Stimulated activated CD4-positive, alpha-beta T cell treated with anti-CD3 and anti-CD28 coated beads, Interleukin-2, amount 100 ng/mL, for 24 hours (primary cell): ENCODE measurements around the gene GTF2A2.
A peak's percentile ranks its signal among the peaks of the same experiment; 100 is the strongest.
"Not testable (repeated sequence)": the region's sequence is repeated elsewhere in the genome, so short reads cannot be mapped to it uniquely, and the experiment has no call there.

ENCODE experiments used
- DNase-seq, 2 donors: peaks; one replicate each; pipeline ENCODE4 v3.0.0-alpha.2; 2020

GTF2A2 gene, protein sequence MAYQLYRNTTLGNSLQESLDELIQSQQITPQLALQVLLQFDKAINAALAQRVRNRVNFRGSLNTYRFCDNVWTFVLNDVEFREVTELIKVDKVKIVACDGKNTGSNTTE

DNA sequence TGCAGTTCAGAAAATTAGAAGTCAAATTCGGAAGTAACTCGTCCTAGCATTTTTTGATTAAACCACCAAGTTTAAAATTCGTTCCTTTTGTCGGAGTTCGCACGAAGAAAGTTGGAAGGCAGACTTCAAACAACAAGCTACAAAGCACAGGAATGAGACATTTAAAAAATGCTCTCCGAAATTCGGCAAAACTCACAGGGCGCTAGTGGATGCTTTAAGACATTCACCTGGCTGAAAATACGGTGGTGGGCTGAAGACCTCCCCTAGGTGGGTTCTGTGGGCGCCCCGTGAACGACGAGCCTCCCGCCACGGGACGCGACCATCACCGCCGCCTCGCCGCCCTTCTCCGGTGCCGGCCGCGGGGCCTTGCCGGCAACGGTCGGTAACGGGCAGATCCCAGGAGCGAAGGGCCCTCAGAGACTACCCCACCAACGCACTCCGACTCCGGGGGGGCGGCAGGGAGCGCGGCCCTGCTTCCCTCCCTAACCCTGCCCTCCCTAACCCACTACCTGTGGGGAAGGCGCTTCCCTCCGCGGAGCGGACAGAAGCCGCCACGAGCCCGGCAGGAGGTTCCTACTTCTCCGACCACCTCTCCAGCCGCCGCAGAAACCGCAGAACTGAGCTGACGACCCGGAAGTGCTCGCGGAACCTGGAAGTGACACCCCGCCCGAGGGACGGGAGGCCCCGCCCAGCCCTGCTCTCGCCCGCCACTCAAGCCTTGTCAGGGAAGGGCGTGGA is at the start of gene GTF2A2:
Gene GTF2A2 (minus strand): TSS at position 619 of the 738 bp plus-strand sequence. CDS start 5,238 bp downstream, outside the sequence.
- DNase-seq: peak; percentile 94 to 96

DNA sequence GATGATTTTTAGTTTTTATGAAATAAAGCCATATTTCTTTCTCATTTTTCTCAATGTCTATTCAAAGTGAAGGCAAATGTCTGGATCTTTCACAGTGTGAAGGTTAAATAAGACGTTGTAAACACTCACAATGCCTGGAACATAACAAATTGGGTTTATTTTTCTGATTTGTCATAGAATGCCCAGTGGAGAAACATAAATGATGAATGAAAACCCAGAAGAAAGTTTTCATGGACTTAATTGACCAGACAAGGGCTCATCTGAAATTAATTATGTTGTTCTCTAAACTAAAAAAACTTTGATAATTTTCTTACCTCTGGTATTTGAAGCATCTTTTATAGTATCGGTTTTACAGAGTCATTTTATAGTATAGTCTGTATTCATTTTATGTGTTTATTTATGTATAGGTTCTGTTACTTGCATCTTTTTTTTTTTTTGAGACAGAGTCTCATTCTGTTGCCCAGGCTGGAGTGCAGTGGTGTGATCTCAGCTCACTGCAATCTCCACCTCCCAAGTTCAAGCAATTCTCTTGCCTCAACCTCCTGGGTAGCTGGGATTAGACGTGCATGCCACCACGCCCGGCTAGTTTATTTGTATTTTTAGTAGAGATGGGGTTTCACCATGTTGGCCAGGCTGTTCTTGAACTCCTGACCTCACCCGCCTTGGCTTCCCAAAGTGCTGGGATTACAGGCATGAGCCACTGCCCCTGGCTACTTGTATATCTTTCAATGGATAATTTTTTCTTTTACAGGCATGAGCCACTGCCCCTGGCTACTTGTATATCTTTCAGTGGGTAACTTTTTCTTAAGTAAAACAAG is 46.9 kb upstream of the GTF2A2 start:
- no peak for DNase-seq

- no peak for DNase-seq
Measured at GRCh38 chr15:59702351-59702750, 45.0 kb upstream of the GTF2A2 start.

DNA sequence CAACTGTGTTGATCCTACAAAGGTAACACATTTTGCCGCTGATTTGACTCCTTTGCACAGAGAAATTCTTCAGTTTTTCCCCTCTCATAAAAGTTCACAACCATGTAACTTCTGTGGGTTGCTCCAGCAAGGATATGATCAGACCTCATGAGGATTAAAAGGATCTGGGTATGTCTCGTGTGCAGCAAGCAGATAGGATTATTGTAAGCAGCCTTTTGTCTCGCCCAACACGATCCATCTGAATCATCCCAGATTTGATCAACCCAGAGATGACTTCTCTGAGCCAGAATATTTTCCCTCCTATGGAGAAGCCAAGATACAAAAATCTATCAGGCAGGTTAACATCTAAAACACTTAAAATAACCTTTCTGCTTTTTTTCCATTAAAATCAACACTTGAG is 44.6 kb upstream of the GTF2A2 start:
- DNase-seq: no peak

- no peak for DNase-seq
Measured at GRCh38 chr15:59699810-59700431, 42.6 kb upstream of the GTF2A2 start.

GRCh38 chr15:59698065-59698464 is 40.8 kb upstream of the GTF2A2 start:
- DNase-seq: not testable (repeated sequence)

GRCh38 chr15:59696332-59696731 is 39.0 kb upstream of the GTF2A2 start:
- no peak for DNase-seq

DNA sequence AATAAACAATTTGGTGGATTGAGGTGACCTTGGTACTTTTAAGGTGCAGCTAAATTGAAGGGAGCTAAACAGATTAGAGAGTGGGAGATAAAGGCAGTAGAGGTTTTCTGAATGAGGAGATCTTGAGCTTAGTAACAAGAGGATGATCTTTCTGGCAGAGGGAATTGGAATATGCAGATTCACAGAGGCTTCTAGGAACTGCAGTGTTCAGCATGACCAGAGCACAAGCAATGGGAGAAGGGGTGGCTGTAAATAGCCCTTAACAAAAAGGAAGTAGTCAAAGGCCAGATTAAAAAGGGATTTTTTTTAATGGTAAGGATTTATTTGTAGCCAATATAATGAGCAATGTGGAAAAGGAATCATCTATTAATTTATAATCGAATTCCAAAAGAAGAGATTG is 37.5 kb upstream of the GTF2A2 start:
- DNase-seq: no peak

DNA sequence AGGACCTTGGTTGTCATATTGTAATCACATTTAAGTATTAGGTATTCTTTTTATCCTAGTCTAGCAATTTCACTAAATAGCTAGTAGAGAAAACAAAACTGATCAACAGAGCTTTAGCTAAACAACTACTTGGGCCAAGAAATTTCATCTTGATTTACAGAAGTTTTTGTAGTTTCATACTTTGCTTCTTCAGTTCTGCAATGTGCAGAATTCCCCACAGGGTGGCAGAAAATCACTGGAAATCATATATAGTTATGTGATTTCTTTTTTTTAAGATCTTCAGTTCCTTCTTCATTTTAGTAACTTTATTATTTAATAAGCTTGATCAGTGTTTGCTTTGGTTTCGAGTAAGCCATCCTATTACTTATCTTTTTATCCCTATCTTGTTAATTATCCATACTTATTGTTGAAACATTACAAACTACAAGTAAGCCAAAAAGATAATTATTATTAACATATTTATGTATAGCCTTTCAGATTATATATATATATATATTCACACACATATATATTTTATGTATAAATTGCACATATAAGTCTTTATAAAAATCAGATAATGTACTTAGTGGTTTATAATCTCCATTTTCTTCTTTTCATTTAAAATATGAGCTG is 34.0 kb upstream of the GTF2A2 start:
- DNase-seq: peak; percentile 31 to 45

GRCh38 chr15:59689626-59690236 is 32.4 kb upstream of the GTF2A2 start:
- peak; percentile 62 to 69 for DNase-seq

DNA sequence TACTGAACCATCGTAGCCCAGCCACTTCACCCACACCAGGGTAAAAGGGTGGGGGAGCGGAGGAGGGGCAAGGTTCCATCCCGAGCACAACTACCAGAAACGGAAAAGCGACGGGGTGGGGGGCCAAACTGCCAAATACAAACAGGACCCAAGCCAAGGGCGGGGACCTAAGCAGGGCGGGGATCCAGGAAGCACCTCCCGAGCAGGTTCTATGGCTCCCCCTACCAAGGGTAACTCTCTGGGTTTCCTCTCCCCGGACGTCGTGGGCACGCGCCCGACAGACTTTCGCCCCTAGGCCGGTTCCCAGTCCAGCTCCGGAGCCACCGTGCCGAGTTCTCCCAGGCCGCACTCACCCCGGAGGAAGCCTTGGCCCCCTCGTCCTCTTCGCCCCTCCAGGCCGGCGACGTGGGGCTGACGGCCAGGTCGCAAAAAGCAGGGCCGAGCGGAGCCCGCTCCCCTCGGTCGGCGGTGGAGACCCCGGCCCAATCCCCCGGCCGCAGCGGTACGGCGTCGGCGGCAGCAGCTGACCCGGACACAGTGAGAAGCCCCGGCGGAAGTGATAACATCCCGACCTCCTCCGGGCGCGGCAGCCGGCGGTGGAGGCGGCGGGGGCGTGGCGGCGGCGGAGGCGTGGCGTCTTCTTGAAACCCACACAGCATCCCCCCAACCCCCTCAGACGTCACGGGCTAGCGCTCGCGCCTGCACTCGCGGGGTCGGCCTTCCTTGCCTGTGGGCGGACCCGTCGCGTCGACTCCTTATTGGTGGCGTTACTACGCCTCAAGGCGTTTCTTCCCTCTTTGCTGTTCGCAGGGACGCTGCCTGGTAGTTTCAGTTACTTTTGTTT is 31.7 kb upstream of the GTF2A2 start, which contains the start of gene BNIP2:
Gene BNIP2 (minus strand): TSS at position 539 of the 844 bp plus-strand sequence. CDS start 6,863 bp downstream, outside the sequence.
- DNase-seq: peak; percentile 96 to 99

- DNase-seq: no peak
Measured at GRCh38 chr15:59688423-59688781, 31.1 kb upstream of the GTF2A2 start.

GRCh38 chr15:59687836-59688235 is 30.5 kb upstream of the GTF2A2 start:
- no peak for DNase-seq

DNA sequence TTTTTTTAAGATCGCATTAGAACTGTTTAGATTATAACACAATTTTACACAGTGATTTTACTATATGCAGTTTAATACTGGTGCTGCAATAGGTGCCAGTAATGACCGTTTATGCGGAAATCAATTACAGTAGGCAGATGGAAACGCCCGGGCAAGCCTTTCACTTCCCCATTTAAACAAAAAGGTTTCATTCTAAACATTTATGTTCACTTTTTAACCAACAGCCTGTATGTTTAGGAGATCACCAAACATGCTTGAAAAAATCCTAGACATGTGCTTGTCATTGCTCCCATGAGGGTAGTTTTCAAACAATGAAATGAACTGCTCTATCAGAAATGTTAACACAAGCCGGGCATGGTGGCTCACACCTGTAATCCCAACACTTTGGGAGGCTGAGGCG is 29.1 kb upstream of the GTF2A2 start:
- no peak for DNase-seq

- no peak for DNase-seq
Measured at GRCh38 chr15:59685737-59686297, 28.5 kb upstream of the GTF2A2 start.

- DNase-seq: no peak
Measured at GRCh38 chr15:59680870-59681269, 23.6 kb upstream of the GTF2A2 start.

DNA sequence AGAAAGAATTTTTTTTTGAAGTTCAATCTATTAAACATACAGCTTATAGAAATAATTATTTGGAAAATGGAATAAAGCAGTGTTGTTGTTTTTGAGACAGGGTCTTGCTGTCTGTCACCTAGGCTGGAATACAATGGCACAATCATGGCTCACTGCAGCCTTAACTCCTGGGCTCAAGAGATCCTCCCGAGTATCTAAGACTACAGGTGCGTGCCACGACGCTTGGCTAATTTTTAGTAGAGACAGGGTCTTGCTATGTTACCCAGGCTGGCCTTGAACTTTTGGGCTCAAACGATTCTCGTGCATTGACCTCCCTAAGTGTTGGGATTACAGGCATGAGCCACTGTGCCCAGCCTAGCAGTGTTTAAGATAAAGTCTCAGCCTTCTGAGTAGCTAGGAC is 23.0 kb upstream of the GTF2A2 start:
- no peak for DNase-seq

GRCh38 chr15:59678620-59679019 is 21.3 kb upstream of the GTF2A2 start:
- no peak for DNase-seq

DNA sequence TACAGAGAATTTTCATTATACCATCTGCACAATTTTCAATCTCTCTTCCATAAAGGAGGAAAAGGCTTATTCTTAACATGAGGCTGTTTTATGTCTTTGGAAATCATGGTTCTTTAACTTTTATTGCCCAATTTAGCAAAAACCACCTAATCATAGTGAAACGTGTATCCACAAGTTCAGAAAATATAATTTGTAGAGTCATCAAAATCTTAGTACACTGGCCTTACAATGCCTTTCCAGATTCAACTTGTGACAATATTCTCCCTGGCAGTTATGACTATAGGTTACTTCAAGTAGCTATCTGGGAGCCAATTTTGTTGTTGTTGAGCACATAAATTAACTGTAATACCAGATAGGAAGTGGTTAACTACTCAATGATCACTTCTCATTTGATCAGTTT is 20.9 kb upstream of the GTF2A2 start:
- DNase-seq: no peak

DNA sequence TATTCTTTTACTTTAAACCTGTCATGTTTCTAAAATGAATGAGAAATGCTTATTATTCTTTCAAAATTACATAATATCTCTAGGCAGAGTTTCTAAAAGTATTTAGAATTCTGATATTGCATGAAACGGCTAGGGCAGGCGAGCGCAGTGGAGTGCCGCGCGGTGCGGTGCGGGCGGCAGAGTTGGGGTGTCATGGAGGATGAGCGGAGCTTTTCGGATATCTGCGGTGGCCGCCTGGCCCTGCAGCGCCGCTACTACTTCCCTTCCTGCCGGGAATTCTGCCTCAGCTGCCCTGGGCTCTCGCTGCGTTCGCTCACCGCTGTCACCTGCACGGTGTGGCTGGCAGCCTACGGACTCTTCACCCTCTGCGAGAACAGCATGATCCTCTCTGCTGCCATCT is 19.2 kb upstream of the GTF2A2 start:
- DNase-seq: no peak

GRCh38 chr15:59674361-59674877 is 17.1 kb upstream of the GTF2A2 start:
- no peak for DNase-seq
